ENCODE data around the gene PRMT7.

DNA sequence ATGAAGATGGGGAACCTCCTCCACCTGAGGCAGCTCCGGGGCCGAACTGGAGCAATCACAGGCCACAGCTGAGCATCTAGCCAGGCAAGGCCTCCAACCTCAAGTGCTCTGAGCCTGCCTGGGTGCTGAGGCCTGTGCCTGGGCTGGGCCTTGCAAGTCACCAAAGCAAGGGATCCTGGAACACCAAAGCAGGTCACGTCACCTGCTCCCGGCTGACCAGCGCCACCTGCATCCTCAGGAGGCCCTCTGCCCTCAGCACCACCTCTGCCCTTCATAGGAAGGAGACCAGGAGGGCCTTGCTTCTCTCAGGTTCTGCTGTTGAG is 69.5 kb downstream of the PRMT7 start:
- TF ChIP-seq, protein P1, sequence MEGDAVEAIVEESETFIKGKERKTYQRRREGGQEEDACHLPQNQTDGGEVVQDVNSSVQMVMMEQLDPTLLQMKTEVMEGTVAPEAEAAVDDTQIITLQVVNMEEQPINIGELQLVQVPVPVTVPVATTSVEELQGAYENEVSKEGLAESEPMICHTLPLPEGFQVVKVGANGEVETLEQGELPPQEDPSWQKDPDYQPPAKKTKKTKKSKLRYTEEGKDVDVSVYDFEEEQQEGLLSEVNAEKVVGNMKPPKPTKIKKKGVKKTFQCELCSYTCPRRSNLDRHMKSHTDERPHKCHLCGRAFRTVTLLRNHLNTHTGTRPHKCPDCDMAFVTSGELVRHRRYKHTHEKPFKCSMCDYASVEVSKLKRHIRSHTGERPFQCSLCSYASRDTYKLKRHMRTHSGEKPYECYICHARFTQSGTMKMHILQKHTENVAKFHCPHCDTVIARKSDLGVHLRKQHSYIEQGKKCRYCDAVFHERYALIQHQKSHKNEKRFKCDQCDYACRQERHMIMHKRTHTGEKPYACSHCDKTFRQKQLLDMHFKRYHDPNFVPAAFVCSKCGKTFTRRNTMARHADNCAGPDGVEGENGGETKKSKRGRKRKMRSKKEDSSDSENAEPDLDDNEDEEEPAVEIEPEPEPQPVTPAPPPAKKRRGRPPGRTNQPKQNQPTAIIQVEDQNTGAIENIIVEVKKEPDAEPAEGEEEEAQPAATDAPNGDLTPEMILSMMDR (conservative IDR thresholded peaks at IDR 0.05; ENCODE audit: low read length), result no peak
- no peak for TF ChIP-seq EZH2phosphoT487 (IDR thresholded peaks at IDR 0.05; ENCODE audit: borderline replicate concordance)
